Measurements from ENCODE around the gene TSC22D4.

- TF ChIP-seq CTCF (IDR thresholded peaks at IDR 0.05; ENCODE audit: low read depth, low read length) (no peak), POLR2A (IDR thresholded peaks at IDR 0.05; ENCODE audit: extremely low read depth, insufficient read length) (no peak), MYC (IDR thresholded peaks at IDR 0.05; ENCODE audit: low read depth, low read length) (no peak), MAX (IDR thresholded peaks at IDR 0.05; ENCODE audit: low read depth, low read length) (no peak)
These were observed 44.5 kb downstream of the TSC22D4 start for GRCh38 chr7:100434297-100435144.
